ENCODE results near the gene GAD1.

Gene GAD1

GRCh38 chr2:170816504-170817092 lies at the start of gene GAD1:
Gene GAD1 (plus strand): TSS chr2:170816887. CDS start chr2:170818592, 1,705 bp downstream.
- DNase-seq (ENCODE audit: low read depth), result no peak

DNA sequence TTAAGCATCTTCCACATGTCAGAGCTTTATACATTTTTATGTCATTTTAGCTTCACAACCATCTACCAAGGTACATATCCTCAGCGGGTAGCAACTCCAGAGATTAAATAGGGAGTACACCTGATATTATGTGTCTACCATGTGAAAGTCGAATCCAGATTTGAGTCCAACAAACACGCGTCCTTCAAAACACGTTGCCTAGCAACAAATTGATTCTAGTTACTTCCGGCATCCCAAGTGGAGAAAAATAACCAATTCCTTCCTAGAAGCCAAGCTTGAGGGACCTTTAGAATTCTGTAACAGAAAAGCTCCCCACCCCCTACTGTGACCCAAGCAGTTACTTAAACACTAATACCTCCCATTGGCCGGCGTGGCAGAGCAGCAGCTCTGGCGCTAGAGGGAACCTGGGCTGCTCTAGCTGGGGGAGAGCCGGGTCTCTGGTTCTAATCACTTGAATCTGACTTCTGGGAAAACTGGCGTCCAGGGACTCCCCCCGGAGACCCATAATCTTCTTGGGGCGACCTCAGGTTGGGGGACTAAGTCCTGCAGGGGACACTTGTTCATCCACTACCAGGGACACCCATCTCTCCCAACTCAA lies 46.6 kb upstream of the GAD1 start, which contains the start of gene ERICH2:
Gene ERICH2 (plus strand): TSS at position 371 of the 598 bp plus-strand sequence. CDS start 304 bp downstream, outside the sequence.
- DNase-seq (ENCODE audit: low read depth), result no peak

DNA sequence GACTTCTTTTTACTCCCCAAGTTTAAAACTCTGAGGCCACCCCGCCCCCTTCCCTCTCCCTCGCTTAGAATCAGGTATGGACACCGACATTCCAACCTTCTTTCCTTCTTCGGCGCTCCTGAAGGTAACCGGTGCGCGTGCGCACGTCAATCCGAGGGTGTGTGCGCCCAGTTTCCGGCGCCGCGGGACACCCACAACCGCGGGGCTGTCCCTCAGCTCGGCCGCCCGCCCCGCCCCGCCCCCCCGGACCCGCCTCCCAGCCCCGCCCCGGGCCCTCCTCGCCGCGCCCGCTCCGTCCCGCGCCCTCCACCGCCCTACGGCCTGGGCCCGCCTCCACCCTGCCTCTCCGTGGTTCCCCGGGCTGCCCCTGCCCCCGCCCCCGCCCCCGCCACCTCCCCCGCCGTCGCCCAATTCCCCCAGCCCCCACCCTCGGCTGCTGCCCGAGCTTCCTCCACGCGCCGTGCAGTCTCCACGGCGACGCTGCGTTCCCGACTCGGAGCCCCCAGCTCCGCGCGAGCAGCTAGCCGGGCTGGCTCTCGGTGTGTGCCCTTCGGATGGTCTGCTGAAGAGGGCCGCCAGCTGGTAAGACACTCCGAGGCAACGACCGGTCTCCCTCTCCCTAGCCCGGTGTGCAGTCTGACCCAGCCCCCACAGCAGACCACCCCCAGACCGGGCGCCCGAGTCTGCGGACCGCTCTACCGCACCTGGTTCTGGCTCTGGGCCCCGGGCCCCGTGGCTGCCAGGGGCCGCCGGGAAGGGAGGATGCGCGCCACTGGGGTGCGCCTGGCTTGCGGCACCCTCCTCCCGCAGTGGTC lies 45.9 kb upstream of the GAD1 start:
- peak; percentile 27 for DNase-seq (ENCODE audit: low read depth)

- DNase-seq (ENCODE audit: low read depth), result no peak
Observed at GRCh38 chr2:170771421-170771937, 45.2 kb upstream of the GAD1 start.

DNA sequence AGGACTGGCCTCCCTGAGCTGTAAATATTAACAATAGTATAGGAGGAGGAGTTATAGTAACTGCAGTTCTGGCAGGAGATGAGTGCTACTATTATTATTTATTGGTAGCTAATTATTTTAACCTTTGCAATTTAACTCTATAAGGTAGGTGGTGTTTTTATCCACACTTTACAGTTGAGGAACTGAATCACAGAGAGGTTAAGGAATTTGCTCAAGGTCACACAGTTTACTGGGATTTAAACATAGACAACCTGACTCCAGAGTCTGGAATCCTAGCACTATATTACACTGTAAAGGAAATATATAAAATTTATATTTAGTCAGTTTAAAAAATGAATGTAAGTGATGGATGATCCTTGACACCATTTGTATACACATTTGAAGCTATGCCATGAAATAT lies 44.4 kb upstream of the GAD1 start:
- DNase-seq (ENCODE audit: low read depth), result no peak

DNA sequence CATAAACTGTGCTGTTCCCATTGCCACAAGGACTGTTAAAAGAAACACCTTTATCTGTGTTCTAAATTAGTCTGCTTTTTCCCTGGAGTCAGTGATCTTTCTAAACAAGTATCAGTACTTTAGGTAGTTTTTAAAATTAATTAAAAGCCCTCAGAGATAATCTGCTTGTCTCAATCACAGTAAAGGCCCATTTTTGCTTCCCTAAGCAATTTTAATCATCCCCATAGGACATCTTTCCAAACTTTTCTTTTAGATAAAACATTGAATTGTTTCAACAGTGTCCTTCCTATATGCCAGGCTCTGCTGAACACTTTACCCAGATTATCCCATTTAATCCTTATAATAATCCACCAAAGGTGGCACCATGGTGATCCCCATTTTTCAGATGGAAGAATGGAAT lies 42.6 kb upstream of the GAD1 start:
- DNase-seq (ENCODE audit: low read depth), result no peak

GRCh38 chr2:170778900-170779299 lies 37.8 kb upstream of the GAD1 start:
- no peak for DNase-seq (ENCODE audit: low read depth)

DNA sequence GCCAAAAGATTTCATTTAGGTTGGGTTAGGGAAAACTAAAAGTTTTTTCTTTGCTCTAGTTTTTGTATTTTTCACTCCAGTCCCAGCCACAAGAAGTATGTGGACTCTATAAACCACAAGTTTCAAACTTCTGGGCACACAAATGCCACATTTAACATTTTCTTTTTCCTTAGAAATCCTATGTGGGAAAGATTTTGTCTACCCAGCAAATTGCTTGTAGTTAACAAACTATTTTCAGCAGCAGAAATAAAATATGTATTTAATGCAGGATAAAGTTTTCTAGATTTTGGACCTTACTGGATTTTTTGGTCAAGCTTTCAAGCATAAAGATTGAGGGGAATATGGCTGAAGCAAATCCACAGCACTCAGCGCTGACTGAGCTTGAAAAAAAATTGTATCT lies 37.4 kb upstream of the GAD1 start:
- DNase-seq (ENCODE audit: low read depth), result no peak

DNA sequence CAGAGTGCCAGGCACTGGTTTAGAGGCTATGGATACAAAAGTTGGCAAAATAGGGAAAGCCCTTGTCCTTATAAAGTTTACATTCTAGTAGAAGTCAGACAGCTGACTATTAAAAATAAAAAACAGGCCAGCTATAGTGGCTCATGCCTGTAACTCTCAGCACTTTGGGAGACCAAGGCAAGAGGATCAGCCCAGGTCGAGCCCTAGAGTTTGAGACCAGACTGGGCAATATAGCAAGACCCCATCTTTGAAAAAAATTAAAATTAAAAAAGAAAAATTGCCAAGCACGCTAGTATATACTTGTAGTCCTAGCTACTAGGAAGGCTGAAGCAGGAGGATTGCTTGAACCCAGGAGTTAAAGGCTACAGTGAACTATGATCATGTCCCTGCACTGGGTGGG lies 34.0 kb upstream of the GAD1 start:
- no peak for DNase-seq (ENCODE audit: low read depth)

DNA sequence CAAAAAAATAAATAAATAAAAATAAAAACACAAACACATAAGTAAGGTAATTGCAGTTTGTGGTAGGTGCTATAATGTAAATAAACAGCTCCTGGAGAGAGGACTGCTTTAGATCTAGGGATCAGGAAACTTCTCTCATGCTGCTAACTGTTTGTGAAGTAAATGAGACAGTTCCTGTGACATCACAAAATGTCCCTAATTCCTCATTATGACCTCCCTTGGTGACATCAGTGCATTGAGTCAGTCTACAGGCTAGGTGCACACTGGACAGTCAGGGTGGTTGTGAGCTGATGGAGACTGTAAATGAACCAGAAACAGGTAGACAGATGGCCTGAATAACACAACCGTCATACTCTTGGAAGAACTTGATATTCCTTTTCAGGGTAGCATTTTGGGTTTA lies 33.1 kb upstream of the GAD1 start:
- DNase-seq (ENCODE audit: low read depth), result no peak

GRCh38 chr2:170798996-170799395 lies 17.7 kb upstream of the GAD1 start:
- no peak for DNase-seq (ENCODE audit: low read depth)

DNA sequence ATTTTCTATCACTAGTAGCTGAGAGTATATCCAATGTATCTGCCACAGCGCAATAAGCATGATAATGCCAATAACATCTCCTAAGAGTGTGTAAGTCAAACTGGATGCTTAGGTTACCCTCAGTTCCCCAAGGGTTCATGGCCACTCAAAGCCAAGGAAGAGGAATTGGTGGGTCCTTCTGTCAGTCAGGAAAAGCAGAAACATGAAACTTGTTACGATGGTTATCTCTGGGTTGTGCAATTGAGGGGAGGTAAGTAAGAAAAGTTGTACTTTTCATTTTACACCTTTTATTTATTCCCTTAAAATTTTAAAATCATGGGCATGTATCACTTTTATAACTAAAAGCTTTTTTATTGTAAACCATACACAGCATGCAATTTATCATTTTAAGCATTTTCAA lies 10.1 kb upstream of the GAD1 start:
- no peak for DNase-seq (ENCODE audit: low read depth)

DNA sequence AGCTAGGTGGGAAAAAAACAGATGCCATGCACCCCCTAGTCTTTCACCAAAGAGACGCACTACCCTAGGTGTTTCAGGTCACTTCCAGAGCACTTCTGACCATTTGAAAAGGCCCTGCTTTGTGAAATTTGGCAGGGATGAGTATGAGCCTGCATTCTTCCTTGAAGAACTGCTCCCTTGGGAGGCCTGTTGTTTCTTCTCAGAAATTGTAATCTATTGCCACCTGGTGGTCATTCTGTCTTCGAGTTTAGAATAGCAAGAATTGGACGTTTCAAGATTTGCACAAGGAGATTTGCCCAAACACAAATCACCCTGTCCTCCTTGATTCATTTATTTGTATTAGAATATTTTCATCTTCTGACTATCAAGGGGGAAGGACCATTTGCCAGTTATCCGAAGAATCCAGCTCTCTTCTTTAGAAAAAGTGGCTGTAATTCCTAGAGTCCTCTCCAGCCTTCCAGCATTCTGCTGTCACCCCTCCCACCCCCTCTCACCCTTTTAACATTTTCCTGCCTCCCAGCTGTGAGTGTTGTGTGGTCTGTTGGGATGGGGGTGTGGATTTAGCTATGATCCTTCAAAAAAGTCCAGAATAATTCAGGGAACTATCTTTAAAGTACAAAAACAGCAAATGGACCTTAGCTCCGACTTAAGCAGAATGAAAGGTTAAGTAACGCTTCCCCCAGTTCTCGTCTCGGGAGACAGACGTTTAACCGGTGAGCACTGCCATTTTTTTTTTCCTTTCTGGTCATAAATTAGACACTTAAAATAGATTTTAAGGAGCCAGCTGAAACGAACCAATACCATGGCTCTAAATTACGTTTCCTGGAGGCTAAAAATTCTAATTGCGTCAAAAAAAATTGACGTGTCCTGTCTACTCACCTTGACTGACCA lies 3.7 kb upstream of the GAD1 start:
- DNase-seq (ENCODE audit: low read depth), result no peak

DNA sequence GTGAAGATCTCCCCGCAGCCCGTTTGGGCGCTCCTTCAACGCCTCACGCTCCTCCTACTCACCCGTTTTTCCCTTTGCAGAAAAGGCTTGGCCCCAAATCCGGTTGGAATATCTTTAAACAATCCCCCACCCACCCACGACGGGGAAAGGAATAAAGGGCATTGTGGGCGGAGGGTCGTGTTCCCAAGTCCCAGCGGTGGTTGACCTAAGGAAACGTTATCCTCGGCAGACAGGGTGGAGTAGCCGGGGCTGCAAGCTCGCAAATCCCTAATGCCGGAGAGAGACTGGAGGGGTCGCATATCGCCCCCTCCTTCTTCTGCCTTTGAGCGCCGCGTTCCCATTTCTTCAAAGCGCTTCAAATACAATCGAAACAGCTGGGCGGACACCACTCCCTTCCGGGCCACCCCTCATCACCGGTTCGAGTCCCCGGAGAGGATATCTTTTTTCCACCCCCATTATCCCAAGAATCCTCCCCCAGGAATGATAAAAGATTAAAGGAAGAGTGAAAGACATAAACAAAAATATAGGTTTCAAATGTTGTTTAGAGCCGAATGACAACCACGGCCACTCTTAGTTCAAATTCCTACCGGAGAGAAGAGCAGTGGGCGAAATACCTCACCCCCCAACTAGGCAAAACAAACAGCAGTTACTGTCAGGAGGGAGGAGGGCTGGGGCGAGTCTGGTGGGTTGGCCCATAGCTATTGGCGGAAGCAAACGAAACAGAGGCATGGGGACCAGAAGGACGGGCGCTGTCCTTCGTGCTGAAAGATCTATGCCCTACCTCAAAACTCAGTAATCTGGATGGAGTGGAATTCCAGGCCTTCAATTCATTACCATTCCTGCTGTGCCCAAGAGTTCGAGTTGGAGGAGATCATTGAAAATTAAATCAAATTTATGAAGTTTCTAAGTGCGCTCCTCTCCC lies 2.8 kb upstream of the GAD1 start:
- no peak for DNase-seq (ENCODE audit: low read depth)

GRCh38 chr2:170814533-170815230 lies 2.0 kb upstream of the GAD1 start:
- DNase-seq (ENCODE audit: low read depth), result no peak

GRCh38 chr2:170815311-170815710 lies 1.4 kb upstream of the GAD1 start:
- DNase-seq (ENCODE audit: low read depth), result no peak

DNA sequence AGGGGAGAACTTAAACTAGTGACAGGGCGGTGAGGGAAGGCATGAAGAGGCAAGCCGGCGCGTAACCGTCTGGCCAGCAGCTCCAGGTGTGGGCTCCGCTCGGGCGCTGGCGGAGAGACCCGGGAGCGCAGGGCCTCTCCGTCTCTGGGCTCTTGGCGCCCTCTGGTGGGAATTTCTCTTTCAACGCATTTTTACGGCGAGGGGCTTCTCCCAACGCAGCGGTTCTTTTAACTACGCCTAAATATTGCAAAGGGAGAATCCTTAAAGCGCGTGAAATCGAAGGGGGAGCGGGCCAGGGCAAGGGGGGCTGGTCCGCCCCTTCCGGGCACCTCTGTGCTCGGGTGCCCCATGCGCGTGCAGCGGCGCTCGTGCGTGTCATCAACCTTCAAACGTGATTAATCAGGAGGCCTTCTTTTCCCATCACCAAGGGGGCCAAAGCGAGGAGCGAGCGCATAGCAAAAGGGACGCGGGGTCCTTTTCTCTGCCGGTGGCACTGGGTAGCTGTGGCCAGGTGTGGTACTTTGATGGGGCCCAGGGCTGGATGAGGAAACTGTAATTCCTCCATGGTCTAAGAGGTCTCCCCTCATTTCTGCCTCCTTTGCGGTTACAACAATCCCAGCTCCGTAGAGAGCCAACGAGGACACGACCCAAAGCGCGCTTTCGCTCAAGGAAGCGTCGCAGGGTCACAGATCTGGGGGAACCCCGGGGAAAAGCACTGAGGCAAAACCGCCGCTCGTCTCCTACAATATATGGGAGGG lies 762 bp upstream of the GAD1 start:
- DNase-seq (ENCODE audit: low read depth), result peak; percentile 24

GRCh38 chr2:170817093-170818035 lies 677 bp downstream of the GAD1 start:
- DNase-seq (ENCODE audit: low read depth), result no peak
